ENCODE data around the gene PEPD.

The PEPD gene

GRCh38 chr19:33512021-33512420 lies 9.6 kb downstream of the PEPD start:
- DNase-seq (ENCODE audit: low spot score) (no peak), FAIRE-seq (no peak)

- DNase-seq (ENCODE audit: low spot score): no peak
- no peak for FAIRE-seq
Observed at GRCh38 chr19:33511346-33511745, 10.2 kb downstream of the PEPD start.

GRCh38 chr19:33510462-33511194 lies 11.0 kb downstream of the PEPD start:
- DNase-seq (ENCODE audit: low spot score) (no peak), FAIRE-seq (no peak)

GRCh38 chr19:33509774-33510173 lies 11.8 kb downstream of the PEPD start:
- FAIRE-seq: no peak
- DNase-seq (ENCODE audit: low spot score): no peak

- FAIRE-seq (no peak), DNase-seq (ENCODE audit: low spot score) (no peak)
Observed at GRCh38 chr19:33508941-33509614, 12.5 kb downstream of the PEPD start.

- FAIRE-seq (no peak), DNase-seq (ENCODE audit: low spot score) (no peak)
Observed at GRCh38 chr19:33508431-33508830, 13.2 kb downstream of the PEPD start.

GRCh38 chr19:33508009-33508408 lies 13.6 kb downstream of the PEPD start:
- no peak for FAIRE-seq
- DNase-seq (ENCODE audit: low spot score): no peak

GRCh38 chr19:33507021-33507956 lies 14.3 kb downstream of the PEPD start:
- no peak for FAIRE-seq
- DNase-seq (ENCODE audit: low spot score): no peak

GRCh38 chr19:33506498-33506897 lies 15.1 kb downstream of the PEPD start:
- FAIRE-seq (no peak), DNase-seq (ENCODE audit: low spot score) (no peak)

- FAIRE-seq (no peak), DNase-seq (ENCODE audit: low spot score) (no peak)
Observed at GRCh38 chr19:33505823-33506222, 15.8 kb downstream of the PEPD start.

GRCh38 chr19:33505148-33505547 lies 16.4 kb downstream of the PEPD start:
- no peak for DNase-seq (ENCODE audit: low spot score)
- FAIRE-seq: no peak

- DNase-seq (ENCODE audit: low spot score): no peak
- FAIRE-seq: no peak
Observed at GRCh38 chr19:33504058-33504444, 17.5 kb downstream of the PEPD start.

GRCh38 chr19:33503433-33504057 lies 18.0 kb downstream of the PEPD start:
- DNase-seq (ENCODE audit: low spot score) (no peak), FAIRE-seq (no peak)

GRCh38 chr19:33503030-33503429 lies 18.6 kb downstream of the PEPD start:
- FAIRE-seq: no peak

GRCh38 chr19:33502521-33502920 lies 19.1 kb downstream of the PEPD start:
- DNase-seq (ENCODE audit: low spot score) (no peak), FAIRE-seq (no peak)

More at GRCh38 chr19:33503030-33503429, 18.6 kb downstream of the PEPD start:
- DNase-seq (ENCODE audit: low spot score): no peak

- DNase-seq (ENCODE audit: low spot score) (no peak), FAIRE-seq (no peak)
Observed at GRCh38 chr19:33501693-33502356, 19.8 kb downstream of the PEPD start.

- FAIRE-seq (no peak), DNase-seq (ENCODE audit: low spot score) (no peak)
Observed at GRCh38 chr19:33500991-33501390, 20.6 kb downstream of the PEPD start.

- no peak for FAIRE-seq
Observed at GRCh38 chr19:33500586-33500985, 21.0 kb downstream of the PEPD start.

GRCh38 chr19:33499671-33500506 lies 21.7 kb downstream of the PEPD start:
- FAIRE-seq (no peak), DNase-seq (ENCODE audit: low spot score) (no peak)

More at GRCh38 chr19:33500586-33500985, 21.0 kb downstream of the PEPD start:
- no peak for DNase-seq (ENCODE audit: low spot score)

GRCh38 chr19:33499248-33499647 lies 22.3 kb downstream of the PEPD start:
- DNase-seq (ENCODE audit: low spot score): no peak
- no peak for FAIRE-seq
